Large intestine (tissue), 1 donor: ENCODE data around the gene NCF4. TPM values are rescaled to one million over a fixed set of nuclear protein-coding genes. Genes with fewer than 3 reads are reported as not detected.

ENCODE experiments used
- polyA plus RNA-seq: library from polyadenylated mRNA; unstranded; fragments of 120-200 nt; gene quantifications from one replicate; pipeline ENCODE4 v1.2.1, GENCODE V29; 2013

NCF4 gene
- polyA plus RNA-seq, 1 donor = 9.2 TPM

Other genes starting within 250 kb of the NCF4 start
- gene CACNG2, start 157.3 kb upstream of the NCF4 start, polyA plus RNA-seq = 0.09 TPM
- 28.7 TPM for gene IFT27, start 84.9 kb upstream of the NCF4 start, polyA plus RNA-seq
- gene PVALB, start 44.0 kb upstream of the NCF4 start, polyA plus RNA-seq = 0.31 TPM
- gene CSF2RB, start 52.6 kb downstream of the NCF4 start, polyA plus RNA-seq = 2.2 TPM
- gene TST, start 158.4 kb downstream of the NCF4 start, polyA plus RNA-seq = 87.6 TPM
- gene MPST, start 158.7 kb downstream of the NCF4 start, polyA plus RNA-seq = 134 TPM
- gene KCTD17, start 190.7 kb downstream of the NCF4 start, polyA plus RNA-seq = 14.1 TPM
- 3.8 TPM for gene TMPRSS6, start 248.7 kb downstream of the NCF4 start, polyA plus RNA-seq